ENCODE data around the gene BNIPL. TPM values are rescaled to one million over a fixed set of nuclear protein-coding genes. Genes with fewer than 3 reads are reported as not detected.

Gene BNIPL
- total and polyA plus RNA-seq, 2 of the 13 experiments (the other 11 are each of a cell fraction or from before 2014, with no cell fraction given): 0.40 to 1.1 TPM

GRCh38 chr1:151047925-151048644 lies 11.7 kb downstream of the BNIPL start (continued):
- 0 out of 2 replicates have a peak, but pooled peaks have one; percentile 1 for TF ChIP-seq ZBTB4 (CRISPR knock-in tag; IDR thresholded peaks at IDR 0.05; ENCODE audit: borderline replicate concordance)
- TF ChIP-seq RNF219 (CRISPR knock-in tag; IDR thresholded peaks at IDR 0.05): no peak
- 0 out of 2 replicates have a peak, but pooled peaks have one; percentile 0 for TF ChIP-seq ARID5B (CRISPR knock-in tag; IDR thresholded peaks at IDR 0.05)
- peak; percentile 81 for TF ChIP-seq CTCF (CRISPR knock-in tag; IDR thresholded peaks at IDR 0.05)
- peak; percentile 89 for TF ChIP-seq KDM2A (CRISPR knock-in tag; IDR thresholded peaks at IDR 0.05; ENCODE audit: borderline replicate concordance, low read depth)
- TF ChIP-seq PRMT3 (CRISPR knock-in tag; IDR thresholded peaks at IDR 0.05; ENCODE audit: borderline replicate concordance, low read depth): 0 out of 2 replicates have a peak, but pooled peaks have one; percentile 15
- TF ChIP-seq KLF12 (CRISPR knock-in tag; IDR thresholded peaks at IDR 0.05; ENCODE audit: borderline replicate concordance): no peak
- TF ChIP-seq ZSCAN30 (CRISPR knock-in tag; IDR thresholded peaks at IDR 0.05): no peak
- 0 out of 2 replicates have a peak, but pooled peaks have one; percentile 56 for TF ChIP-seq ZNF558 (CRISPR knock-in tag; IDR thresholded peaks at IDR 0.05; ENCODE audit: borderline replicate concordance)
- TF ChIP-seq NFE2 (CRISPR knock-in tag; IDR thresholded peaks at IDR 0.05): no peak
- no peak for TF ChIP-seq NR0B2 (CRISPR knock-in tag; IDR thresholded peaks at IDR 0.05)
- no peak for TF ChIP-seq MIER2 (CRISPR knock-in tag; IDR thresholded peaks at IDR 0.05)
- TF ChIP-seq ZFP36 (IDR thresholded peaks at IDR 0.05; ENCODE audit: borderline replicate concordance, low read depth, low read length, partially characterized antibody): no peak
- TF ChIP-seq ATF4 (CRISPR knock-in tag; IDR thresholded peaks at IDR 0.05): no peak
